ENCODE measurements around the gene ASGR2. TPM values are rescaled to one million over a fixed set of nuclear protein-coding genes. Genes with fewer than 3 reads are reported as not detected.

ASGR2 gene
- polyA plus RNA-seq, 3 donors, result 0.37 to 4.3 (median 1.9) TPM

GRCh38 chr17:7079581-7080455, 34.8 kb downstream of the ASGR2 start, which contains the start of gene CLEC10A:
TSS of gene CLEC10A (minus strand) at chr17:7080251. CDS start at chr17:7078812, 1,439 bp downstream.
- no peak within 1 kb of the TSS for H3K27ac ChIP-seq (ENCODE audit: low read depth, low read length)
- 62 to 75% (median 63%) methylated on average over 15 of the region's 15 CpGs for WGBS, 3 donors

GRCh38 chr17:7078711-7079110, 35.9 kb downstream of the ASGR2 start:
- WGBS, 3 donors, result 79 to 91% (median 89%) methylated on average over 10 of the region's 10 CpGs
- no peak overlapping the region for H3K27ac ChIP-seq (ENCODE audit: low read depth, low read length)

- 86 to 91% (median 88%) methylated on average over 7 of the region's 7 CpGs for WGBS, 3 donors
- no peak overlapping the region for H3K27ac ChIP-seq (ENCODE audit: low read depth, low read length)
Observed at GRCh38 chr17:7077911-7078546, 36.6 kb downstream of the ASGR2 start.

GRCh38 chr17:7074931-7075330, 39.7 kb downstream of the ASGR2 start:
- WGBS, 3 donors, result 76 to 84% (median 79%) methylated on average over 14 of the region's 14 CpGs
- no peak overlapping the region for H3K27ac ChIP-seq (ENCODE audit: low read depth, low read length)

GRCh38 chr17:7072406-7072805, 42.2 kb downstream of the ASGR2 start:
- no peak overlapping the region for H3K27ac ChIP-seq (ENCODE audit: low read depth, low read length)
- WGBS, 3 donors, result 83 to 92% (median 91%) methylated on average over 2 of the region's 2 CpGs

GRCh38 chr17:7070712-7071111, 43.9 kb downstream of the ASGR2 start:
- WGBS, 3 donors, result 73 to 75% (median 74%) methylated on average over 3 of the region's 3 CpGs
- H3K27ac ChIP-seq (ENCODE audit: low read depth, low read length), result no peak overlapping the region

GRCh38 chr17:7068268-7068667, 46.4 kb downstream of the ASGR2 start:
- H3K27ac ChIP-seq (ENCODE audit: low read depth, low read length), result no peak overlapping the region
- WGBS, 3 donors, result 30 to 42% (median 31%) methylated on average over 1 of the region's 1 CpG

GRCh38 chr17:7067198-7067597, 47.4 kb downstream of the ASGR2 start:
- WGBS, 3 donors, result 67 to 86% (median 71%) methylated on average over 1 of the region's 1 CpG
- H3K27ac ChIP-seq (ENCODE audit: low read depth, low read length), result no peak overlapping the region

GRCh38 chr17:7064261-7064660, 50.4 kb downstream of the ASGR2 start:
- 58 to 71% (median 70%) methylated on average over 4 of the region's 4 CpGs for WGBS, 3 donors
- H3K27ac ChIP-seq (ENCODE audit: low read depth, low read length), result no peak overlapping the region

- WGBS, 3 donors, result 56 to 71% (median 69%) methylated on average over 6 of the region's 6 CpGs
- H3K27ac ChIP-seq (ENCODE audit: low read depth, low read length), result no peak overlapping the region
Observed at GRCh38 chr17:7063518-7064094, 51.0 kb downstream of the ASGR2 start.

GRCh38 chr17:7060165-7060891, 54.3 kb downstream of the ASGR2 start:
- H3K27ac ChIP-seq (ENCODE audit: low read depth, low read length), result no peak overlapping the region
- 30 to 51% (median 41%) methylated on average over 6 of the region's 6 CpGs for WGBS, 3 donors

GRCh38 chr17:7058831-7059447, 55.7 kb downstream of the ASGR2 start:
- no peak overlapping the region for H3K27ac ChIP-seq (ENCODE audit: low read depth, low read length)

GRCh38 chr17:7056386-7056785, 58.2 kb downstream of the ASGR2 start:
- no peak overlapping the region for H3K27ac ChIP-seq (ENCODE audit: low read depth, low read length)
- 90 to 92% (median 90%) methylated on average over 4 of the region's 4 CpGs for WGBS, 3 donors

More at GRCh38 chr17:7058831-7059447, 55.7 kb downstream of the ASGR2 start:
- 52 to 61% (median 55%) methylated on average over 7 of the region's 7 CpGs for WGBS, 3 donors

Other genes starting within 250 kb of the ASGR2 start
- under 1 TPM in 1 of 3 donors, not detected in 2; 0.13 TPM for gene ALOX12, start 118.8 kb downstream of the ASGR2 start, polyA plus RNA-seq
- 100 to 1,000 TPM; 133 to 384 (median 349) TPM for gene RNASEK, start 102.2 kb downstream of the ASGR2 start, polyA plus RNA-seq
- gene BCL6B, start 91.8 kb downstream of the ASGR2 start, polyA plus RNA-seq, result 10 to 100 TPM in 2 of 3 donors, 1 to 10 TPM in 1; 3.1 to 23.0 (median 16.6) TPM
- 1 to 10 TPM in 2 of 3 donors, under 1 TPM in 1; 0.89 to 2.4 (median 1.8) TPM for gene SLC16A13, start 78.8 kb downstream of the ASGR2 start, polyA plus RNA-seq
- 1 to 10 TPM; 2.2 to 9.7 (median 2.5) TPM for gene SLC16A11, start 70.7 kb downstream of the ASGR2 start, polyA plus RNA-seq
- gene CLEC10A, start 34.6 kb downstream of the ASGR2 start, polyA plus RNA-seq, result 10 to 100 TPM in 1 of 3 donors, 1 to 10 TPM in 2; 1.3 to 16.1 (median 8.8) TPM
- 1 to 10 TPM; 1.0 to 3.4 (median 2.5) TPM for gene ASGR1, start 64.5 kb upstream of the ASGR2 start, polyA plus RNA-seq
- gene DLG4, start 105.0 kb upstream of the ASGR2 start, polyA plus RNA-seq, result 10 to 100 TPM in 1 of 3 donors, 1 to 10 TPM in 2; 3.3 to 26.3 (median 5.5) TPM
- 100 to 1,000 TPM; 563 to 988 (median 674) TPM for gene ACADVL, start 105.1 kb upstream of the ASGR2 start, polyA plus RNA-seq
- 10 to 100 TPM in 2 of 3 donors, 1 to 10 TPM in 1; 9.9 to 31.3 (median 17.2) TPM for gene DVL2, start 119.7 kb upstream of the ASGR2 start, polyA plus RNA-seq
- 10 to 100 TPM; 11.5 to 29.4 (median 24.4) TPM for gene PHF23, start 124.6 kb upstream of the ASGR2 start, polyA plus RNA-seq
- gene GABARAP, start 127.6 kb upstream of the ASGR2 start, polyA plus RNA-seq, result 1,000 to 10,000 TPM in 1 of 3 donors, 100 to 1,000 TPM in 2; 485 to 1,093 (median 668) TPM
- gene CTDNEP1, start 136.9 kb upstream of the ASGR2 start, polyA plus RNA-seq, result 10 to 100 TPM; 53.1 to 94.1 (median 91.8) TPM
- gene ELP5, start 137.4 kb upstream of the ASGR2 start, polyA plus RNA-seq, result 10 to 100 TPM; 19.0 to 64.1 (median 40.3) TPM
- 10 to 100 TPM in 1 of 3 donors, 1 to 10 TPM in 2; 4.8 to 88.9 (median 6.7) TPM for gene CLDN7, start 147.7 kb upstream of the ASGR2 start, polyA plus RNA-seq
- 10 to 100 TPM; 10.2 to 41.8 (median 31.4) TPM for gene SLC2A4, start 166.9 kb upstream of the ASGR2 start, polyA plus RNA-seq
- gene YBX2, start 179.8 kb upstream of the ASGR2 start, polyA plus RNA-seq, result 1 to 10 TPM in 2 of 3 donors, under 1 TPM in 1; 0.95 to 6.0 (median 2.2) TPM
- 100 to 1,000 TPM; 204 to 587 (median 428) TPM for gene EIF5A, start 192.8 kb upstream of the ASGR2 start, polyA plus RNA-seq
- gene GPS2, start 200.5 kb upstream of the ASGR2 start, polyA plus RNA-seq, result 10 to 100 TPM; 40.1 to 55.5 (median 47.5) TPM
- gene NEURL4, start 214.5 kb upstream of the ASGR2 start, polyA plus RNA-seq, result 10 to 100 TPM; 11.8 to 25.2 (median 17.9) TPM
- gene ACAP1, start 221.7 kb upstream of the ASGR2 start, polyA plus RNA-seq, result 10 to 100 TPM in 1 of 3 donors, 1 to 10 TPM in 2; 4.0 to 12.7 (median 5.2) TPM
- gene KCTD11, start 237.3 kb upstream of the ASGR2 start, polyA plus RNA-seq, result 10 to 100 TPM in 1 of 3 donors, 1 to 10 TPM in 2; 6.3 to 11.2 (median 9.9) TPM
- gene TMEM95, start 240.3 kb upstream of the ASGR2 start, polyA plus RNA-seq, result not detected

All from adipose tissue (tissue), 3 donors.